ENCODE results near the gene SPEG.

GRCh38 chr2:219421323-219421722 lies 13.3 kb upstream of the SPEG start:
- no peak for TF ChIP-seq REST (IDR thresholded peaks at IDR 0.05; ENCODE audit: low read depth)
- no peak for TF ChIP-seq CREB1 (IDR thresholded peaks at IDR 0.05; ENCODE audit: low read depth)
- no peak for TF ChIP-seq MAX (IDR thresholded peaks at IDR 0.05)
- no peak for TF ChIP-seq EGR1 (IDR thresholded peaks at IDR 0.05)
- TF ChIP-seq TEAD4 (IDR thresholded peaks at IDR 0.05): no peak
- no peak for TF ChIP-seq NFIC (IDR thresholded peaks at IDR 0.05)
- TF ChIP-seq EP300 (IDR thresholded peaks at IDR 0.05; ENCODE audit: borderline replicate concordance): no peak
- TF ChIP-seq TCF12 (IDR thresholded peaks at IDR 0.05; ENCODE audit: low read depth): no peak
- no peak for TF ChIP-seq CEBPB (IDR thresholded peaks at IDR 0.05)
- TF ChIP-seq FOXM1 (IDR thresholded peaks at IDR 0.05; ENCODE audit: borderline replicate concordance, low read depth): no peak
- no peak for TF ChIP-seq TAF1 (IDR thresholded peaks at IDR 0.05; ENCODE audit: low read depth)
- no peak for TF ChIP-seq YY1 (IDR thresholded peaks at IDR 0.05; ENCODE audit: low read depth)
- TF ChIP-seq USF1 (IDR thresholded peaks at IDR 0.05): no peak
- TF ChIP-seq RAD21 (IDR thresholded peaks at IDR 0.05; ENCODE audit: low read depth): no peak
